Measurements from ENCODE around the gene EIF1.

- TF ChIP-seq EZH2 (optimal IDR thresholded peaks at IDR 0.05; ENCODE audit: low read depth, low read length) (no peak), CTCF (IDR thresholded peaks at IDR 0.05; ENCODE audit: low read length) (peak; percentile 97)
Observed at GRCh38 chr17:41738077-41738800, 49.6 kb downstream of the EIF1 start.
